HepG2 (cell line): ENCODE measurements around the gene KCNMA1. TPM values are rescaled to one million over a fixed set of nuclear protein-coding genes. Genes with fewer than 3 reads are reported as not detected.

Experiments
- FOXP1 ChIP-seq, 2 experiments: fragments of 450-650 bp in 1 of 2; IDR thresholded peaks; 2 replicates each; pipeline ENCODE4 v1.6.1; 2017 to 2018; ENCODE audit warnings: antibody characterized with exemption in 1 of 2
- KDM5A ChIP-seq: fragments of 200-600 bp; sonication (generic); IDR thresholded peaks from 2 replicates; pipeline ENCODE4 v1.7.0; 2018; ENCODE audit warnings: antibody characterized with exemption, mild to moderate bottlenecking, low read length, borderline replicate concordance
- MEIS2 ChIP-seq: sonication (generic); formaldehyde crosslinking; IDR thresholded peaks from 2 replicates; pipeline ENCODE4 v1.9.0; 2021; ENCODE audit warnings: mild to moderate bottlenecking, missing genetic modification reagents
- TFDP2 ChIP-seq: sonication (generic); formaldehyde crosslinking; IDR thresholded peaks from 2 replicates; pipeline ENCODE4 v1.4.0; 2020; ENCODE audit warnings: missing genetic modification reagents
- THYN1 ChIP-seq: sonication (generic); formaldehyde crosslinking; IDR thresholded peaks from 2 replicates; pipeline ENCODE4 v1.8.1; 2023; ENCODE audit warnings: low read depth, mild to moderate bottlenecking, moderate library complexity, missing genetic modification reagents, borderline replicate concordance
- YY1 ChIP-seq: IDR thresholded peaks from 2 replicates; pipeline ENCODE4 v1.6.1; 2011; ENCODE audit warnings: low read length, low read depth, moderate library complexity, mild to moderate bottlenecking; ENCODE audit not compliant: insufficient read depth, insufficient replicate concordance
- ZFAT ChIP-seq: sonication (generic); formaldehyde crosslinking; conservative IDR thresholded peaks from 2 replicates; pipeline ENCODE4 v1.8.1; 2023; ENCODE audit warnings: missing genetic modification reagents, inconsistent platforms
- ZNF747 ChIP-seq: sonication (generic); formaldehyde crosslinking; IDR thresholded peaks from 2 replicates; pipeline ENCODE4 v1.8.1; 2023; ENCODE audit warnings: missing genetic modification reagents, mild to moderate bottlenecking, borderline replicate concordance
- polyA plus RNA-seq, 8 experiments: library from polyadenylated mRNA; depleted of rRNA in 3 of 8; stranded (reverse) in 7 of 8; unstranded in 1 of 8; fragments of >200 nt; fragmentation: Illumina TruSeq in 4 of 8; extraction: Trizol in 4 of 8; gene quantifications; 2 replicates each; pipeline versions ENCODE4 v1.2.1 to v1.2.3, GENCODE V29; 2011 to 2016; ENCODE audit warnings: low read depth in 4 of 8, missing spikeins in 1 of 8, mixed read lengths in 1 of 8; ENCODE audit not compliant: insufficient read depth in 1 of 8
- total RNA-seq, 5 experiments: library from RNA; depleted of rRNA; stranded (reverse); fragments of >200 nt; fragmentation: Illumina TruSeq; extraction: Trizol; gene quantifications; 2 replicates each; pipeline ENCODE4 v1.2.3, GENCODE V29; 2016; ENCODE audit warnings: low read depth in 1 of 5
- TF ChIP-seq, protein P1 (sequence below): sonication (generic); formaldehyde crosslinking; IDR thresholded peaks from 2 replicates; pipeline ENCODE4 v1.4.0; 2020; ENCODE audit warnings: missing genetic modification reagents, borderline replicate concordance
- TF ChIP-seq, protein P2 (sequence below): sonication (generic); formaldehyde crosslinking; IDR thresholded peaks from 2 replicates; pipeline ENCODE4 v1.5.0; 2020; ENCODE audit warnings: missing genetic modification reagents, mild to moderate bottlenecking, borderline replicate concordance
- TF ChIP-seq, protein P3 (sequence below): sonication (generic); formaldehyde crosslinking; IDR thresholded peaks from 2 replicates; pipeline ENCODE4 v1.5.0; 2020; ENCODE audit warnings: mild to moderate bottlenecking, missing genetic modification reagents, borderline replicate concordance

The KCNMA1 gene
- total and polyA plus RNA-seq, 2 of the 13 experiments (the other 11 are each of a cell fraction or from before 2014, with no cell fraction given): 0.02 TPM; not detected in 1

DNA sequence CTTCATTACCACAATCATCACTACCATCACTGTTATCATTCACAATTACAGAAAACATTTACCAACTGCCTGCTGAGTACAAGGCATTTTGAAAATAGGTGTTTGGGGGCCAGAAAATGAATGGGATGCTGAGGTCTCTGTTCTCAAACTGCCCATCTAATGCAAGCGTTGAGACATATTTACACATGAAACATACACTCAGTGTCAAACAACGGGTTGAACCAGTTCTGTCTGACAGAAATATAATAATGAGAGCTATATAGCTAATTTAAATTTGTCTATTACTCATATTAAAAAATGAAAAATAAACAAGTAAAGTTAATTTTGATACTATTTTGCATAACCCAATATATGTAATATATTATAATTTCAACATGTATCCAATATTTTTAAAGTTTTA lies 303.1 kb downstream of the KCNMA1 start (continued):
- TF ChIP-seq YY1: no peak
- no peak for TF ChIP-seq TFDP2 (CRISPR knock-in tag)
- TF ChIP-seq KDM5A: no peak
- TF ChIP-seq, protein P1, sequence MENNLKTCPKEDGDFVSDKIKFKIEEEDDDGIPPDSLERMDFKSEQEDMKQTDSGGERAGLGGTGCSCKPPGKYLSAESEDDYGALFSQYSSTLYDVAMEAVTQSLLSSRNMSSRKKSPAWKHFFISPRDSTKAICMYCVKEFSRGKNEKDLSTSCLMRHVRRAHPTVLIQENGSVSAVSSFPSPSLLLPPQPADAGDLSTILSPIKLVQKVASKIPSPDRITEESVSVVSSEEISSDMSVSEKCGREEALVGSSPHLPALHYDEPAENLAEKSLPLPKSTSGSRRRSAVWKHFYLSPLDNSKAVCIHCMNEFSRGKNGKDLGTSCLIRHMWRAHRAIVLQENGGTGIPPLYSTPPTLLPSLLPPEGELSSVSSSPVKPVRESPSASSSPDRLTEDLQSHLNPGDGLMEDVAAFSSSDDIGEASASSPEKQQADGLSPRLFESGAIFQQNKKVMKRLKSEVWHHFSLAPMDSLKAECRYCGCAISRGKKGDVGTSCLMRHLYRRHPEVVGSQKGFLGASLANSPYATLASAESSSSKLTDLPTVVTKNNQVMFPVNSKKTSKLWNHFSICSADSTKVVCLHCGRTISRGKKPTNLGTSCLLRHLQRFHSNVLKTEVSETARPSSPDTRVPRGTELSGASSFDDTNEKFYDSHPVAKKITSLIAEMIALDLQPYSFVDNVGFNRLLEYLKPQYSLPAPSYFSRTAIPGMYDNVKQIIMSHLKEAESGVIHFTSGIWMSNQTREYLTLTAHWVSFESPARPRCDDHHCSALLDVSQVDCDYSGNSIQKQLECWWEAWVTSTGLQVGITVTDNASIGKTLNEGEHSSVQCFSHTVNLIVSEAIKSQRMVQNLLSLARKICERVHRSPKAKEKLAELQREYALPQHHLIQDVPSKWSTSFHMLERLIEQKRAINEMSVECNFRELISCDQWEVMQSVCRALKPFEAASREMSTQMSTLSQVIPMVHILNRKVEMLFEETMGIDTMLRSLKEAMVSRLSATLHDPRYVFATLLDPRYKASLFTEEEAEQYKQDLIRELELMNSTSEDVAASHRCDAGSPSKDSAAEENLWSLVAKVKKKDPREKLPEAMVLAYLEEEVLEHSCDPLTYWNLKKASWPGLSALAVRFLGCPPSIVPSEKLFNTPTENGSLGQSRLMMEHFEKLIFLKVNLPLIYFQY (CRISPR knock-in tag): no peak
- TF ChIP-seq, protein P2, sequence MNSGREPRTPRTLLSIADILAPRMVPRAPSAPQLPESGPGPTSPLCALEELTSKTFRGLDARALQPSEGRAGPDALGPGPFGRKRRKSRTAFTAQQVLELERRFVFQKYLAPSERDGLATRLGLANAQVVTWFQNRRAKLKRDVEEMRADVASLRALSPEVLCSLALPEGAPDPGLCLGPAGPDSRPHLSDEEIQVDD: no peak
- TF ChIP-seq FOXP1 (IDR thresholded peaks at IDR 0.05): no peak
- TF ChIP-seq FOXP1 (CRISPR knock-in tag; IDR thresholded peaks at IDR 0.05): no peak
- TF ChIP-seq ZNF747 (CRISPR knock-in tag): no peak
- no peak for TF ChIP-seq THYN1 (CRISPR knock-in tag)
- TF ChIP-seq, protein P3, sequence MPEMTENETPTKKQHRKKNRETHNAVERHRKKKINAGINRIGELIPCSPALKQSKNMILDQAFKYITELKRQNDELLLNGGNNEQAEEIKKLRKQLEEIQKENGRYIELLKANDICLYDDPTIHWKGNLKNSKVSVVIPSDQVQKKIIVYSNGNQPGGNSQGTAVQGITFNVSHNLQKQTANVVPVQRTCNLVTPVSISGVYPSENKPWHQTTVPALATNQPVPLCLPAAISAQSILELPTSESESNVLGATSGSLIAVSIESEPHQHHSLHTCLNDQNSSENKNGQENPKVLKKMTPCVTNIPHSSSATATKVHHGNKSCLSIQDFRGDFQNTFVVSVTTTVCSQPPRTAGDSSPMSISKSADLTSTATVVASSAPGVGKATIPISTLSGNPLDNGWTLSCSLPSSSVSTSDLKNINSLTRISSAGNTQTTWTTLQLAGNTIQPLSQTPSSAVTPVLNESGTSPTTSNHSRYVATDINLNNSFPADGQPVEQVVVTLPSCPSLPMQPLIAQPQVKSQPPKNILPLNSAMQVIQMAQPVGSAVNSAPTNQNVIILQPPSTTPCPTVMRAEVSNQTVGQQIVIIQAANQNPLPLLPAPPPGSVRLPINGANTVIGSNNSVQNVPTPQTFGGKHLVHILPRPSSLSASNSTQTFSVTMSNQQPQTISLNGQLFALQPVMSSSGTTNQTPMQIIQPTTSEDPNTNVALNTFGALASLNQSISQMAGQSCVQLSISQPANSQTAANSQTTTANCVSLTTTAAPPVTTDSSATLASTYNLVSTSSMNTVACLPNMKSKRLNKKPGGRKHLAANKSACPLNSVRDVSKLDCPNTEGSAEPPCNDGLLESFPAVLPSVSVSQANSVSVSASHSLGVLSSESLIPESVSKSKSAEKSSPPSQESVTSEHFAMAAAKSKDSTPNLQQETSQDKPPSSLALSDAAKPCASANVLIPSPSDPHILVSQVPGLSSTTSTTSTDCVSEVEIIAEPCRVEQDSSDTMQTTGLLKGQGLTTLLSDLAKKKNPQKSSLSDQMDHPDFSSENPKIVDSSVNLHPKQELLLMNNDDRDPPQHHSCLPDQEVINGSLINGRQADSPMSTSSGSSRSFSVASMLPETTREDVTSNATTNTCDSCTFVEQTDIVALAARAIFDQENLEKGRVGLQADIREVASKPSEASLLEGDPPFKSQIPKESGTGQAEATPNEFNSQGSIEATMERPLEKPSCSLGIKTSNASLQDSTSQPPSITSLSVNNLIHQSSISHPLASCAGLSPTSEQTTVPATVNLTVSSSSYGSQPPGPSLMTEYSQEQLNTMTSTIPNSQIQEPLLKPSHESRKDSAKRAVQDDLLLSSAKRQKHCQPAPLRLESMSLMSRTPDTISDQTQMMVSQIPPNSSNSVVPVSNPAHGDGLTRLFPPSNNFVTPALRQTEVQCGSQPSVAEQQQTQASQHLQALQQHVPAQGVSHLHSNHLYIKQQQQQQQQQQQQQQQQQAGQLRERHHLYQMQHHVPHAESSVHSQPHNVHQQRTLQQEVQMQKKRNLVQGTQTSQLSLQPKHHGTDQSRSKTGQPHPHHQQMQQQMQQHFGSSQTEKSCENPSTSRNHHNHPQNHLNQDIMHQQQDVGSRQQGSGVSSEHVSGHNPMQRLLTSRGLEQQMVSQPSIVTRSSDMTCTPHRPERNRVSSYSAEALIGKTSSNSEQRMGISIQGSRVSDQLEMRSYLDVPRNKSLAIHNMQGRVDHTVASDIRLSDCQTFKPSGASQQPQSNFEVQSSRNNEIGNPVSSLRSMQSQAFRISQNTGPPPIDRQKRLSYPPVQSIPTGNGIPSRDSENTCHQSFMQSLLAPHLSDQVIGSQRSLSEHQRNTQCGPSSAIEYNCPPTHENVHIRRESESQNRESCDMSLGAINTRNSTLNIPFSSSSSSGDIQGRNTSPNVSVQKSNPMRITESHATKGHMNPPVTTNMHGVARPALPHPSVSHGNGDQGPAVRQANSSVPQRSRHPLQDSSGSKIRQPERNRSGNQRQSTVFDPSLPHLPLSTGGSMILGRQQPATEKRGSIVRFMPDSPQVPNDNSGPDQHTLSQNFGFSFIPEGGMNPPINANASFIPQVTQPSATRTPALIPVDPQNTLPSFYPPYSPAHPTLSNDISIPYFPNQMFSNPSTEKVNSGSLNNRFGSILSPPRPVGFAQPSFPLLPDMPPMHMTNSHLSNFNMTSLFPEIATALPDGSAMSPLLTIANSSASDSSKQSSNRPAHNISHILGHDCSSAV: no peak
- no peak for TF ChIP-seq ZFAT (CRISPR knock-in tag)
- TF ChIP-seq MEIS2: no peak
